LHCN-M2 (cell line): Measurements from ENCODE around the gene RIPPLY3. TPM values are rescaled to one million over a fixed set of nuclear protein-coding genes. Genes with fewer than 3 reads are reported as not detected.
"Not testable (repeated sequence)": the region's sequence is repeated elsewhere in the genome, so short reads cannot be mapped to it uniquely, and the experiment has no call there.

ENCODE experiments used
- DNase-seq: peaks from one replicate; pipeline ENCODE4 v3.0.0-alpha.2; 2012; ENCODE audit warnings: low read depth
- total RNA-seq: library from RNA; depleted of rRNA; stranded (reverse); fragments of >200 nt; gene quantifications from 2 replicates; pipeline ENCODE4 v1.2.3, GENCODE V29; 2014

The RIPPLY3 gene
- total RNA-seq, 1 experiment from 2014 or later, result not detected

DNA sequence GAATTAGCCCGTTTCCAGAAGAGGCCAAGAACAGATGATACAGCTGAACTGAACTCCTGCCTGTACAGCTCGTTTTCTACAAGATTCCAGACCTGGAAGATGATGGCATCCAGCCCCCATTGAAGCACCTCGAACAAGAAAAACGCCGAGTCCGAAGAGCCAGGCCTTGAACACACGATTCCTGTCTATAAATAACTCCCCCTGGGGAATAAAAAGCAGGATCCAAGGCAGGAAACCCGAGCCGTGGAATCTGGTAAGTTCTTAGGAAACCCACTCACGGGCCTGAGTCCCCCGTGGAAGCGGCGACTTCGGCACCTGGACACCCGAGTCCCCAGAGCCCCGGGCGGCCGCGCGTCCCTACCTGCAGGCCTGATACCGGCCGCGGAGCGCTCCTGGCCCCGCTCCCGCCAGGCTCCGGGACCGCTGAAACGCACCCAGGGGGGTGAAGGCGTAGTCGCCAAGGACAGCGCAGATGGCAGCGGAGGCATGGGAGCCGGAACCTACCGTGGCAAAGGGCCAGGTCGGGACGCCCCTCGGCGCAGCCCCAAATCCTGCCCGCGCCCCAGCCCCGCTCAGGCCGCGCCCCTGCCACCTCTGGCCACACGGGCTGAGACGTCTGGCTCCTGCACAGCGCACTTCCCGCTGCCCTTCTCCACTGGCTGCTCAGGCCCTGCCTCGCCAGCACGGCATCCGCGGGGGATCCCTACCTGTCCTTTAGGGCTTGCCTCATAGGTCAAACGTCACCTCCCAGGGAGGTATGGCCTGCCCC lies 26.0 kb upstream of the RIPPLY3 start:
- peak; percentile 30 for DNase-seq

DNA sequence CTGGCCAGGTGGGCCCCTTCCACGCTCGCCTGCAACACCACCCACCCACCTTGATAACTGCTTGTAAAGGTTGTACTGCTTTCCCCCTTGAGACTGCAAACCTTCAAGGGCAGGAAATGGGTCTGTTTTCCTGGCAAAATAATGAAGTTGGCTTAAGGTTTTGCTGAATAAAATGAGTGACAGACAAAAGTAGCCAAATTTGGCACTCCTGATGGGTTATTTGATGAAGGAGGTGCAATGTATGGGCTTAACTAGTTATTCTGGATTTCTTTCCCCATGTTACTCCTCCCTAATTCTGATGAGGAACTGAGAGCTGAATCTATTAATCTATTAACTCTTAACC lies 25.5 kb upstream of the RIPPLY3 start:
- DNase-seq, result no peak

DNA sequence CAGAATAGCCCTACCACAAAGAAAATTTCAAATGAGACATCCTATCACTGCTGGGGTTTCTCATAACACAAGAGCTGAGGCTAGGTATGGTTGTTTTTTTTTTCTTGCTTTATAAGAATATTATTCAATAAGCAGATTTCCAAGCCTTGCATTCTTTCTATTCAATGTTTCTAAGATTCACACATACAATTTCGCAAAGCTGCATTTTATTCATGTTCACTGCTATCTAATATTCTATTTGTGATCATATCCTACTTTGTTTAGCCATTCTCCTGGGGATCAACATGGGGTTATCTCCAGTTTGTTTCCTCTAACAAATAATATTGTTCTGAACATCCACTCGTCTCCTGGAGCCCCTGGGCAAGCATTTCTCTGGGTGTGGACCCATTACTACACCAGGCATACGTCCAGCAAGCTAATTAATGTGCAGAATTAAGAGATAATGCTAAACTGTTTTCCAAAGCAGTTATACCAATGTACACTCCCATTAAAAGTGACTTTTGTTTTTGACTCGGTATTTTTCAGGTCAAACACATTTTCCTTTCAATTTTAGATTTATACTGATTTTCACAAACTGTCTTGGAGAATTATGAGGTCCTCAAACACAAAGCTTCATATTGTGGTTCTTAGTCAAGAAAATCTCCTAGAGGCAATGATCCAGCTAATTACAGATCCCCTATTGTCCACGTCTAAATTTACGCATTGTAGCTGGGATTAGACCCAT lies 24.4 kb upstream of the RIPPLY3 start:
- DNase-seq, result no peak

DNA sequence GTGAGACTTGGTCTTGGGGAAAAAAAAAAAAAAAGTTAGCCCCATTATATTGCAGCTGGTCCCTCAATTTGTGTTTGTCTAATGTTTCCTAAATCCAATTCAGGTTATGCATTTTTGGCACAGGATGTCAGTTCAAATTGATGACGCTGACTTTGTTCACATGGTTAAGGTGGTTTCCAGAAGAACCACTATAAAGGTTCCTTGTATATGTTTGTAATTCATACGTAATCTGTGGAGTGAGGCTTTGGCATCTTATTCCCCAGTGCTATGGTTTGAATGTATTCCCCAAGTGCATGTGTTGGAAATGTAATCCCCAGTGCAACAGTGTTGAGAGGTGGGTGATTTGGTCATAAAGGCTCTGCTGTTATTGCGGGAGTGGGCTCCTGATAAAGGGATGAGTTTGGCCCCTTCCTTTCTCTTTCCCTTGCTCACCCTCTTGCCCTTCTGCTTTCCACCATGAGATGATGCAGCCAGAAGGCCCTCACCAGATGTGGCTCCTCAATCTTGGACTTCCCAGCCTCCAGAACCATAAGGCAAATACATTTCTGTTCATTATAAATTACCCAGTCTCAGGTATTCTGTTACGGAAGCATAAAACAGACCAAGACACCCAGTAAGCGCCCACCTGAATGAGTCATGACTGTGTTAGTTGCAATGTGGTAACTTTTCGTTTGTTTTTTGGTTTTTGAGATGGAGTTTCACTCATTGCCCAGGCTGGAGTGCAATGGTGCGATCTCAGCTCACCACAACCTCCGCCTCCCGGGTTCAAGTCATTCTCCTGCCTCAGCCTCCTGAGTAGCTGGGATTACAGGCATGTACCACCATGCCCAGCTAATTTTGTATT lies 20.5 kb upstream of the RIPPLY3 start:
- DNase-seq, result no peak

DNA sequence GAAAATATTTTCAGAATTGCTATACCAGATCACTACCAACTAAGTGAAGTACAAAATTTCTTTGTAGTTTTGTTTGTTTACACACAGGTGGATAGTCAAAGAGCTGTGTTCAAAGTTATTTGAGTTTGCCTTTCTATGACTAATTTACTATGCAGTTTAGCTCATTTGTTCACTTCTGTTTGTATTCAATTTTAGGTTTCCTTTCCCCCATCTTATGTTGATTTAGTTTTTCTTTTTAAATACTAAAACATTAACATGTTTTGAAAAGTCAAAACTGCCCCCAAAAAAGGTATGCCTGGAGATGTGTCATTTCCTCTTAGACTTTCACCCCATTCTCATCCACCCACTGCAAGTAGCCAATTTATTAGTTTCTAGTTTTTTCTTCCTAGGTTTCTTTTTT lies 18.7 kb upstream of the RIPPLY3 start:
- no peak for DNase-seq

DNA sequence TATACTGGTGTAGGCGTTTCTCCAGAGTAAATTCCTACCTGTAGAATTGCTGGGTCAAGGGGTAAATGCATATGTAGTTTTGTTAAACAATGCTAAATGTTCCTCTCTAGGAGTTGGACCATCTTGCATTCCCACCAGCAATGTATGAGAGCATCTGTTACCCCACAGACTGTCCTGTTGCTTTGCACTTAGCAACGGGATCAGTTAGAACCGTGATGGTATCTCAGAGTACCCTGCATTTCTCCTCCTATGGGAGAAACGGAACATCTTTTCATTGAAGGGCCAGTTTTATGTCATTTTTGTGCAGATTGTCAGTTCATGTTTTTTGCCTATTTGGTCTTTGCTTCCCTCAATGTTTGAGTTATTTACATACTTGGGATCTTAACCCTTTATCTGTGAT lies 18.0 kb upstream of the RIPPLY3 start:
- no peak for DNase-seq

DNA sequence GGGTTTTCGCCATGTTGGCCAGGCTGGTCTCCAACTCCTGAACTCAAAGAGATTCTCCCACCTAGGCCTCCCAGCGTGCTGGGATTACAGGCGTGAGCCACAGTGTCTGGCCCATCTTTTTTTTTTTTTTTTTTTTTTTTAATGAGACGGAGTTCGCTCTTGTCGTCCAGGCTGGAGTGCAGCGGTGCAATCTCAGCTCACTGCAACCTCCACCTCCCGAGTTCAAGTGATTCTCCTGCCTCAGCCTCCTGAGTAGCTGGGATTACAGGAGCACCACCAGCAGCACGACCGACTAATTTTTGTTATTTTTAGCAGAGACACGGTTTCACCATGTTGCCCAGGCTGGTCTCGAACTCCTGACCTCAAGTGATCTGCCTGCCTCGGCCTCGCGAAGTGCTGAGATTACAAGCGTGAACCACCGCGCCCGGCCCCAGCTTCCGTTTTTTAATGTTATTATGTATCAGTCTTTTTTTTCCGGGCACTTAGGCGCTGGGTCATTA lies 17.3 kb upstream of the RIPPLY3 start:
- DNase-seq, result not testable (repeated sequence)

DNA sequence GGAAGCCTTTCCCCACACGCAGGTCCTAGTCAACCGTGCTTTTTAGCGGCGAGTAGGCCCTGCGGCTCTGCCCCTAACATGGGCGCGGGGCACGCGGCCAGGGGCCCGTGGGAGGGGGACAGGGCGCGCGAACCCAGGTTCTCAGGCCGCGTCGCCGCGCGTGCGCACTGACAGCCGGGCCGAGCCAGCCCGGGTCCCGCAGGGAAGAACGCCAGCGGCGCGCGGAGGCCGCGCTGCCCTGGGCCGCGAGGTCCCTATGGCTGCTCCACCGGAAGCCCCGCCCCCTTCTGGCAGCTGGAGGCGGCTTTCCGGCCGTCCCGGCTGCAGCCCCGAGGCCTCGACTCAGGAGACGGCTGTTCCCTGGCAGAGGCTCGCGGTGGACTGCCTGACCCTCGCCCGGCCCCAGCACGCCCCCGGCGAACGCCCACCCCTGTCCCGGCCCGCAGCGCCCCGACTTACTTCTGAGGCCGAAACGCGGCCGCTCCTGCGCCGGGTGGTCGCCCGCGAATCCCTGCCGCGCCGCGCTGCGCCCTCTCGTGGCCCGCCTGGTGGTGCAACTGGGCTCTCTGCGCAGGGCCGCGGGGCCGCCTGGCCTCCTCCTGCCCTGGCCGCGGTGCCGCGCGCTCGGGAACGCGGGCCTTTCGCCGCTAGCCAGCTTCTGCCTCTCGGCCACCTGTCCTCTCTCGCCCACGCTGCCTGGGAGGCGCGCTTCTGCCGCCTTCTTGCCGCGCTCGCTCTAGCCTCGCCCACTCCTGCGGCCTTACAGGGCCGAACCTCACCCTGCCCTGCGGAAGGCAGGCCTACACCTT lies 16.6 kb upstream of the RIPPLY3 start:
- peak; percentile 88 for DNase-seq

DNA sequence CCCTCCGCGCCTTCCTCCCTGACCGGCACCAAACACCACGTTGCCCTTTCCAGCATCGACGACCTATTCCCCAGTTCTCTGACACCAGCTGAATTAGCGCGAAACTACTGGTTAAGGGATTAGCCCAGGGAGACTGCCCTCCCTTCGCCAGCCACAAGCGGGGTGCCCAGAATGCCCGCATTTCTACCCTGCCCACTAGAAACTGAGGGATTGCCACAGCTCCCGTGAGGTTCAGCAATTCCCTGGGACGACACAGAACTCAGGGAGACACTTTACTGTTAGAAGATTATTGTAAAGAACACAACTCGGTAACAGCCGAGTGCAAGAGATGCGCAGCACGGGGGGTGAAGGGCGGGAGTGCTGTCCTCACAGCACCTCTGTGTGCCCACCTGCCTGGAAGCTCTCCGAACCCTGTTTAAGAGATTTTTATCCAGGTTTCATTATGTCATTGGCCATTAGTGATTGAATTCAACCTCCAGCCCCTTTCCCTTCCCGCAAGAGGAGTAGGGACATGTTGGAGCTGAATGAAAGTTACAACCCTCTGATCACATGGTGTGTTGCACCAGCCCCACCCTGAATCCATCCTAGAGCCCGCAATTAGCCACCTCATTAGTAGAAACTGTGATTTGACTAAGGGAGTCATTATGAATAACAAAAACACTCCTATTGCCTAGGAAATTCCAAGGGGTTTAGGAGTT lies 15.8 kb upstream of the RIPPLY3 start:
- no peak for DNase-seq

DNA sequence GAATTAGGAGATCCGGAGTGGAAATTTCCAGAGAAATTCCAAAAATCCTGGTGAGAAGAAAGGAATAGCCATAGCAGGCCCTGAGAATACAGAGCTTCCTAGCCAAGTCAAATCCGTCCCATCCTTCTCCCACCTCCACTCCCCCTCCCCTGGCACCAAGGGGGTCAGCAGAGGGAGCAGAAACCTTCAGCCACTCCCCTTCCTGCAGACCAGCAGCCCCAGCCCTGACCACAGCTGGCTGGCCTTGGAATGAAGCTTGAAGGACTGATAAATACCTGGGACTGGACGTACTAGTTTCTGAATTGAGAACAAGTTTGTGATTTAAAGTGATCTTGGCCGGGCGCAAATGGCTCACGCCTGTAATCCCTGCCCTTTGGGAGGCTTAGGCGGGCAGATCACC lies 13.8 kb upstream of the RIPPLY3 start:
- DNase-seq, result no peak

DNA sequence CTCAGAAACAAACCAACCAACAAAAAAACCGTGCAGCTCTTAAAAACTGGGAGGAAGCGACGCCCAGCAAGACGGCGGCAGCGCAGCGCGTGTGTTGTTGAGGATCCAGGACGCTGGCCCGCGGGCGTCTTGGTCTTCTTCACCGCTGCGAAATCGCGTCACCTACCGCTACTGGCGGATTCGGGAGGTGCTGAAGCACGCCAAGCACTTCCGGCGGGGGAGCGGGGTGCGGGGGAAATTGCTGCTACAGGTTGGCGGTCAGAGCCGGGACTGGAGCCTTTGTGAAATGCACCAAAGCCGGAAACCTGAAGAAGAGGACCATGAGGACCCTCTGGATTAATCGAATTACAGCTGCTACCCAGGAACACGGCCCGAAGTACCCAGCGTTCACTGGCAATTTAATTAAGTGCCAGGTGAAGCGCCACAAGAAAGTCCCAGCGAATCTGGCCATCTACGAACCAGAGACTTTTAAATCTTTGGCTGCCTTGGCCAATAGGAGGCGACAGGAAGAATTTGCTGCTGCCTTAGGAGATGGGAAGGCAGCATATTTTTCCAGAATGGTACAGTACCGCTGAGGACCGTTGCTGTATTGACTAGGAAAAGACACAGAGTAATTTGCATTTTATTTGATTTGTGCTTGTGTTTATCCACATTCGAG lies 11.9 kb upstream of the RIPPLY3 start:
- DNase-seq, result no peak

DNA sequence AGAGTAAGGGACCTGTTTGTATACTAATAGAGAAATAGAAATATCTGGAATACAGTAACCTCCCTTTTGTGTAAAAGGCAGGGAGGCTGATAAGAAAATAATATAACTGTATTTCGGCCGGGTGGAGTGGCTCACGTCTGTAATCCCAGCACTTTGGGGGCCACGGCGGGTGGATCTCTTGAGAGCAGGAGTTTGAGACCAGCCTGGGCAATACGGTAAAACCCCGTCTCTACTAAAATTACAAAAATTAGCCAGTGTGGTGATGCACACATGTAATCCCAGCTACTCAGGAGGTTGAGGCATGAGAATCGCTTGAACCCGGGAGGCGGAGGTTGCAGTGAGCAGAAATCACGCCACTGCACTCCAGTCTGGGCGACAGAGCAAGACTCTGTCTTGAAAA lies 11.2 kb upstream of the RIPPLY3 start:
- DNase-seq, result not testable (repeated sequence)

DNA sequence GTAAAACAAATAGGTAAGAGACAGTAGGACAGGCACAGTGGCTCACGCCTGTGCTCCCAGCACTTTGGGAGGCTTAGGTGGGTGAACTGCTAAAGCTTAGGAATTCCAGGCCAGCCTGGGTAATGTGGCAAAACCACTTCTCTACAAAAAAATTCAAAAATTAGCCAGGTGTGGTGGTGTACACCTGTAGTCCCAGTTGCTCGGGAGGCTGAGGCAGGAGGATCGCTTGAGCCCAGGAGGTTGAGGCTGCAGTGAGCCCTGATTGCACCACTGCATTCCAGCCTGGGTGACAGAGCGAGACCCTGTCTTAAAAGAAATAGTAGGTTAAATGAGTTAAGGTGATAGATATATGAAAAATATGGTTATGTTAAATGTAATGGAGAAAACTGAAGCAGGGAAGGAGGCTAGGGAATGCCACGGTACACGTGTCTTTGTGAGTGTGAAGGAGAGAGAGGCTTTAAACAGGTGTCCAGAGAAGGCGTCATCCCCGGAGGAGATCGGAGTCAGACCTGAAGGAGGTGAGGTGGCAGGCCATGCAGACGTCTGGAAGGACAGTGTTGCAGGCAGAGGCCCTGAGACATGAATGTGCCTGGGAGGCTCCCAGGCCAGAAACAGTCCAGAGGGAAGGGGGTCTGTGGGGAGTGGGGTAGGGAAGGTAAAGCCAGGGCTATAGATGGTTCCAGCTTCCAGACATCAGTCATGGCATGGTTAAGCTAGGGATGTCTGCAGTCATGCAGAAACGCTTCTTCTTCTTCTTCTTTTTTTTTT lies 7.2 kb upstream of the RIPPLY3 start:
- no peak for DNase-seq

DNA sequence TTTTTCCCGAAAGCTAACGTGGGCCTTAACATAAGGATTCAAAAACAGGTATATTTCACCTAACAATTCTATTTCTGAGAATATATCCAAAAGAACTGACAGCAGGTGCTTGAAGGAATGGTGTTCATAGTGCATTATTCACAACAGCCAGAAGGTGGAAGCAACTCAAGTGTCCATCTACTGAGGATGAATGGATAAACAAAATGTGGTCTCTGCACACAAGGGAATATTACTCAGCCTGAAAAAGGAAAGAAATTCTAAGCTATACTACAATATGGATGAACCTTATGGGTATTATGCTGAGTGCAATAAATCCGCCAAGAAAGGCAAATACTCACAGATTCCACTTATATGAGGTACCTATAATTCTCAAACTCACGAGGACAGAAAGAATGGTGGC lies 6.1 kb upstream of the RIPPLY3 start:
- DNase-seq, result peak; percentile 14

DNA sequence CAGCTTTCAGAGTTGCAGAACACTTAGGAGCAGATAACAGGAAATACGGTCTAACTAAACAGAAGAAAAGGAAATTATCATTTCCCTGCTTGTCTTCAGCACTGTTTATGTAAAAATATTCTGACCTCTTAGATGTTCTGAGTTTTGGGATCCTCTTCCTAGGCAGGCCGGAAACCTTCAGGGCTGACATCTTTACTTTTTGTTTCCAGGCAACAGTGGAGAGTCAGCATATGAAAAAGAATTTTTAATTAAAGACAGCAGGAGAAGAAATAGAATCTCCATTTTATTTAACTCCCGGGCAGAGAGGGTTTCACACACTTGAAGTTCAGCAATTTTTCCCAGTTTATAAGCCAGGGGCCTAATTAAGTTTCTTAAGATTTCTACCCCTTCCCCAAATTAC lies 5.1 kb upstream of the RIPPLY3 start:
- no peak for DNase-seq

DNA sequence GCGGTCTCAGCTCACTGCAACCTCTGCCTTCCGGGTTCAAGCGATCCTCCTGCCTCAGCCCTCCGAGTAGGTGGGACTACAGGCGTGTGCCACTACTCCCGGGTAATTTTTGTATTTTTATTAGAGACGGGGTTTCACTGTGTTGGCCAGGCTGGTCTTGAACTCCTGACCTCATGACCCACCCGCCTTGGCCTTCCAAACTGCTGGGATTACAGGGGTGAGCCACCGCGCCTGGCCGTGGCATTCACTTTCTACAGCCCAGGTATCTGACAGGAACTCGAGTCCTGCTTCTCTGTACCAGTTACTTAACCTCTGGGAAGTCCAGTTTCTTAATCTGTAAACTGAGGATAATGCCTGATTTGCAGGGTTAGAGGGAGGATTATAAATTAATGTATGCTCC lies 3.7 kb upstream of the RIPPLY3 start:
- not testable (repeated sequence) for DNase-seq

DNA sequence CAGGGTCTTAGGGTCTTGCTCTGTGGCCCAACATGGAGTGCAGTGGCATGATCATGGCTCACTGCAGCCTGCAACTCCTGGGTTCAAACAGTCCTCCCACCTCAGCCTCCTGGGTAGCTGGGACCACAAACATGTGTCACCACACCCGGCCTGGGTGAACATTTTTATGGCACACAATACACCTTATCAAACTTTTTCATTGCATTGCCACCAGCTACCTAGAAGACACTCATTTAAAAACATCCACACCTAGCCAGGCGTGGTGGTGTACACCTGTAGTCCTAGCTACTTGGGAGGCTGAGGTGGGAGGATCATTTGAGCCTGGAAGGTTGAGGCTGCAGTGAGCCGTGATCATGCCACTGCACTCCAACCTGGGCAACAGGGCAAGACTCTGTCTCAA lies 2.6 kb upstream of the RIPPLY3 start:
- not testable (repeated sequence) for DNase-seq

DNA sequence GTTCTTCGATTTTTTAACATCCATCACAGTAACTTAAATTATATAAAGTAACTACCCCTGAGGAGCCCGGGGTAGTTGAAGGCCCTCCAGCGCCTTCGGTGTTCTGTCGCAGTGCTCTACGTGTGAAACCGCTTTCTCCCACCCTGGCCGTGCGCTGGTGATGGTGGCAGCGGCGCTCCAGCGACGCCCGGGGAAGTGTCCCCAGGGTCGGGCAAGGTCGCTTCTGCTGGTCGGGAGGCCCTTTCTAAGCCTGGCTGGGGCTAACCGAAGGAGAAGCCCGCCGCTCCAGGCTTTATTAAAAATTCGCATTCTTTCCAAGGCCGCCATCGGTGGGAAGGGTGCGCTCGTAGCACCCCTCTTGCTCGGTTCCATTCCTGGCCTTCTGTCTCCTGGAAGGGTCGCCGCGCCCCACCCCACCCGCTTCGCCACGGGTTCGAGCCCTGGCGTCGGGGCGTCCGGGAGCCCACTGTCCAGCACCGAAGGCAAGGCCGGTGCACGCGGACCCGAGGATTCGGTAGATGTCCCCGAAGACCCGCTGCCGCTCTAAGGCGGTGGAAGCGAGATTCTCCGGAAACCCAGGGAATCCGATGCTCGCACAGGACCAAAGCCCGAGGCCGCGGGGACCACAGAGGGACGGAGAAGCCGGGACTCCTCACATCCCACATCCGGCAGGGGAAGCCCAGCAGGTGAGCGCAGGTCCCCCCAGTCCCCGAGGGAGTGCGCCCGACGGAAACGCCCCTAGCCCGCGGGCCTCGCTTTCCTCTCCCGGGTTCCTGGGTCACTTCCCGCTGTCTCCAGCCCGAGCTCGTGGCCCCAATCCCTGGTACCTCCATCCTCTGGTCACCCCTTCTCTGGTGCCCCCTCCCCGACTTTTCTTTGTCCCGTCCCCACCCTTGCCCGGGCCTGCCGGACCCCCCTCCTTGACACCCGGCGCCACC lies 685 bp upstream of the RIPPLY3 start:
- DNase-seq, result no peak
